ENCODE data around the gene HEXA. TPM values are rescaled to one million over a fixed set of nuclear protein-coding genes. Genes with fewer than 3 reads are reported as not detected.

Gene HEXA
- total RNA-seq, 1 experiment from 2014 or later = 127 TPM

GRCh38 chr15:72375501-72375845 is 341 bp downstream of the HEXA start:
- DNase-seq (ENCODE audit: low read depth) = no peak

- no peak for DNase-seq (ENCODE audit: low read depth)
These were observed 3.5 kb downstream of the HEXA start for GRCh38 chr15:72372361-72372760.

GRCh38 chr15:72369964-72370363 is 5.8 kb downstream of the HEXA start:
- peak; percentile 8 for DNase-seq (ENCODE audit: low read depth)

GRCh38 chr15:72368899-72369298 is 6.9 kb downstream of the HEXA start:
- DNase-seq (ENCODE audit: low read depth) = no peak

GRCh38 chr15:72368325-72368724 is 7.5 kb downstream of the HEXA start:
- DNase-seq (ENCODE audit: low read depth) = no peak

GRCh38 chr15:72365844-72366243 is 10.0 kb downstream of the HEXA start:
- DNase-seq (ENCODE audit: low read depth) = no peak

- DNase-seq (ENCODE audit: low read depth) = no peak
These were observed 14.6 kb downstream of the HEXA start for GRCh38 chr15:72361176-72361575.

- peak; percentile 88 for DNase-seq (ENCODE audit: low read depth)
These were observed 17.1 kb downstream of the HEXA start for GRCh38 chr15:72358650-72359171.

GRCh38 chr15:72358121-72358520 is 17.7 kb downstream of the HEXA start:
- no peak for DNase-seq (ENCODE audit: low read depth)

- no peak for DNase-seq (ENCODE audit: low read depth)
These were observed 21.3 kb downstream of the HEXA start for GRCh38 chr15:72354496-72354895.

- peak; percentile 40 for DNase-seq (ENCODE audit: low read depth)
These were observed 22.5 kb downstream of the HEXA start for GRCh38 chr15:72353266-72353665.

GRCh38 chr15:72345806-72346205 is 30.0 kb downstream of the HEXA start:
- DNase-seq (ENCODE audit: low read depth) = no peak

GRCh38 chr15:72345280-72345679 is 30.5 kb downstream of the HEXA start:
- no peak for DNase-seq (ENCODE audit: low read depth)

- no peak for DNase-seq (ENCODE audit: low read depth)
These were observed 31.2 kb downstream of the HEXA start for GRCh38 chr15:72344602-72345001.

GRCh38 chr15:72342385-72342784 is 33.4 kb downstream of the HEXA start:
- DNase-seq (ENCODE audit: low read depth) = no peak

GRCh38 chr15:72341361-72341760 is 34.5 kb downstream of the HEXA start:
- no peak for DNase-seq (ENCODE audit: low read depth)

GRCh38 chr15:72340366-72340765 is 35.4 kb downstream of the HEXA start:
- DNase-seq (ENCODE audit: low read depth) = peak; percentile 40

- DNase-seq (ENCODE audit: low read depth) = peak; percentile 95
These were observed 36.0 kb downstream of the HEXA start for GRCh38 chr15:72339777-72340177.

- peak; percentile 38 for DNase-seq (ENCODE audit: low read depth)
These were observed 37.0 kb downstream of the HEXA start for GRCh38 chr15:72338617-72339321.

GRCh38 chr15:72338148-72338547 is 37.7 kb downstream of the HEXA start:
- DNase-seq (ENCODE audit: low read depth) = no peak

GRCh38 chr15:72334842-72335241 is 41.0 kb downstream of the HEXA start:
- no peak for DNase-seq (ENCODE audit: low read depth)

- no peak for DNase-seq (ENCODE audit: low read depth)
These were observed 44.8 kb downstream of the HEXA start for GRCh38 chr15:72331021-72331420.

GRCh38 chr15:72323752-72324151 is 52.1 kb downstream of the HEXA start:
- no peak for DNase-seq (ENCODE audit: low read depth)

Measured in LHCN-M2 (cell line).